ENCODE data around the gene THEM4. TPM values are rescaled to one million over a fixed set of nuclear protein-coding genes. Genes with fewer than 3 reads are reported as not detected.
"Not testable (repeated sequence)": the region's sequence is repeated elsewhere in the genome, so short reads cannot be mapped to it uniquely, and the experiment has no call there.

THEM4 gene
- total RNA-seq, 1 donor from 2014 or later, result 27.2 TPM

- intact Hi-C loops (cut with micrococcal nuclease); H3K9me3 Mint-ChIP-seq; DNase-seq (ENCODE audit: low spot score); H3K27me3 Mint-ChIP-seq (ENCODE audit: low read depth); H3K4me3 Mint-ChIP-seq (ENCODE audit: low read depth); H3K27ac Mint-ChIP-seq; H3K4me1 Mint-ChIP-seq (ENCODE audit: low read depth): not testable (repeated sequence)
- peaks cover 45% of the 10 kb centered on the region for H3K36me3 Mint-ChIP-seq (ENCODE audit: low read depth)
These were observed 25.4 kb downstream of the THEM4 start for GRCh38 chr1:151883898-151884297.

GRCh38 chr1:151882918-151883317 is 26.4 kb downstream of the THEM4 start:
- H3K27ac Mint-ChIP-seq; H3K4me1 Mint-ChIP-seq (ENCODE audit: low read depth); H3K27me3 Mint-ChIP-seq (ENCODE audit: low read depth); H3K4me3 Mint-ChIP-seq (ENCODE audit: low read depth); DNase-seq (ENCODE audit: low spot score); intact Hi-C loops (cut with micrococcal nuclease); H3K9me3 Mint-ChIP-seq: not testable (repeated sequence)
- peaks cover 43% of the 10 kb centered on the region for H3K36me3 Mint-ChIP-seq (ENCODE audit: low read depth)

- no peak for DNase-seq (ENCODE audit: low spot score)
- H3K27ac Mint-ChIP-seq, result no peak overlapping the region
- no peaks in the 10 kb centered on the region for H3K9me3 Mint-ChIP-seq
- no peak overlapping the region for H3K4me3 Mint-ChIP-seq (ENCODE audit: low read depth)
- peaks cover 40% of the 10 kb centered on the region for H3K36me3 Mint-ChIP-seq (ENCODE audit: low read depth)
- intact Hi-C loops (cut with micrococcal nuclease), result no loop called here
- no peaks in the 10 kb centered on the region for H3K4me1 Mint-ChIP-seq (ENCODE audit: low read depth)
- no peaks in the 10 kb centered on the region for H3K27me3 Mint-ChIP-seq (ENCODE audit: low read depth)
These were observed 26.8 kb downstream of the THEM4 start for GRCh38 chr1:151882466-151882865.

- Mint-ChIP-seq H3K4me3 (ENCODE audit: low read depth) (no peak overlapping the region), H3K36me3 (ENCODE audit: low read depth) (peaks cover 39% of the 10 kb centered on the region), H3K27me3 (ENCODE audit: low read depth) (no peaks in the 10 kb centered on the region), H3K27ac (no peak overlapping the region), H3K4me1 (ENCODE audit: low read depth) (no peaks in the 10 kb centered on the region), H3K9me3 (no peaks in the 10 kb centered on the region)
- no peak for DNase-seq (ENCODE audit: low spot score)
- intact Hi-C loops (cut with micrococcal nuclease), result no loop called here
These were observed 27.8 kb downstream of the THEM4 start for GRCh38 chr1:151881479-151881878.

GRCh38 chr1:151875419-151876097 is 33.8 kb downstream of the THEM4 start:
- intact Hi-C loops (cut with micrococcal nuclease), result no loop called here
- H3K27ac Mint-ChIP-seq, result no peak overlapping the region
- H3K27me3 Mint-ChIP-seq (ENCODE audit: low read depth), result no peaks in the 10 kb centered on the region

GRCh38 chr1:151872776-151873175 is 36.5 kb downstream of the THEM4 start:
- H3K4me3 Mint-ChIP-seq (ENCODE audit: low read depth); H3K27me3 Mint-ChIP-seq (ENCODE audit: low read depth); DNase-seq (ENCODE audit: low spot score); H3K27ac Mint-ChIP-seq; H3K9me3 Mint-ChIP-seq; H3K4me1 Mint-ChIP-seq (ENCODE audit: low read depth); intact Hi-C loops (cut with micrococcal nuclease): not testable (repeated sequence)
- H3K36me3 Mint-ChIP-seq (ENCODE audit: low read depth), result peaks cover 39% of the 10 kb centered on the region

More at GRCh38 chr1:151875419-151876097, 33.8 kb downstream of the THEM4 start:
- Mint-ChIP-seq H3K36me3 (ENCODE audit: low read depth) (peaks cover 45% of the 10 kb centered on the region), H3K4me1 (ENCODE audit: low read depth) (peaks cover 6% of the 10 kb centered on the region), H3K4me3 (ENCODE audit: low read depth) (no peak overlapping the region), H3K9me3 (no peaks in the 10 kb centered on the region)
- DNase-seq (ENCODE audit: low spot score), result no peak

- H3K27me3 Mint-ChIP-seq (ENCODE audit: low read depth), result no peaks in the 10 kb centered on the region
These were observed 37.9 kb downstream of the THEM4 start for GRCh38 chr1:151871284-151872030.

GRCh38 chr1:151868486-151868885 is 40.8 kb downstream of the THEM4 start:
- intact Hi-C loops (cut with micrococcal nuclease), result no loop called here
- Mint-ChIP-seq H3K4me1 (ENCODE audit: low read depth) (peaks cover 5% of the 10 kb centered on the region), H3K9me3 (no peaks in the 10 kb centered on the region), H3K36me3 (ENCODE audit: low read depth) (peaks cover 13% of the 10 kb centered on the region), H3K27me3 (ENCODE audit: low read depth) (no peaks in the 10 kb centered on the region), H3K27ac (no peak overlapping the region), H3K4me3 (ENCODE audit: low read depth) (no peak overlapping the region)
- no peak for DNase-seq (ENCODE audit: low spot score)

More at GRCh38 chr1:151871284-151872030, 37.9 kb downstream of the THEM4 start:
- Mint-ChIP-seq H3K4me1 (ENCODE audit: low read depth) (peaks cover 11% of the 10 kb centered on the region), H3K9me3 (no peaks in the 10 kb centered on the region), H3K4me3 (ENCODE audit: low read depth) (no peak overlapping the region), H3K27ac (no peak overlapping the region), H3K36me3 (ENCODE audit: low read depth) (peaks cover 32% of the 10 kb centered on the region)
- no peak for DNase-seq (ENCODE audit: low spot score)
- intact Hi-C loops (cut with micrococcal nuclease), result no loop called here

GRCh38 chr1:151867765-151868411 is 41.4 kb downstream of the THEM4 start:
- Mint-ChIP-seq H3K4me1 (ENCODE audit: low read depth) (peaks cover 5% of the 10 kb centered on the region), H3K4me3 (ENCODE audit: low read depth) (no peak overlapping the region), H3K27ac (no peak overlapping the region), H3K36me3 (ENCODE audit: low read depth) (peaks cover 7% of the 10 kb centered on the region), H3K9me3 (no peaks in the 10 kb centered on the region), H3K27me3 (ENCODE audit: low read depth) (no peaks in the 10 kb centered on the region)
- intact Hi-C loops (cut with micrococcal nuclease), result no loop called here
- no peak for DNase-seq (ENCODE audit: low spot score)

GRCh38 chr1:151867321-151867720 is 42.0 kb downstream of the THEM4 start:
- Mint-ChIP-seq H3K4me1 (ENCODE audit: low read depth) (peaks cover 5% of the 10 kb centered on the region), H3K36me3 (ENCODE audit: low read depth) (peaks cover 6% of the 10 kb centered on the region), H3K9me3 (no peaks in the 10 kb centered on the region), H3K27ac (no peak overlapping the region), H3K4me3 (ENCODE audit: low read depth) (no peak overlapping the region), H3K27me3 (ENCODE audit: low read depth) (no peaks in the 10 kb centered on the region)
- no peak for DNase-seq (ENCODE audit: low spot score)
- intact Hi-C loops (cut with micrococcal nuclease), result no loop called here

- no peak for DNase-seq (ENCODE audit: low spot score)
- no peaks in the 10 kb centered on the region for H3K9me3 Mint-ChIP-seq
- no peak overlapping the region for H3K4me3 Mint-ChIP-seq (ENCODE audit: low read depth)
- peaks cover 6% of the 10 kb centered on the region for H3K4me1 Mint-ChIP-seq (ENCODE audit: low read depth)
- intact Hi-C loops (cut with micrococcal nuclease), result no loop called here
- H3K27me3 Mint-ChIP-seq (ENCODE audit: low read depth), result no peaks in the 10 kb centered on the region
- no peak overlapping the region for H3K27ac Mint-ChIP-seq
- no peaks in the 10 kb centered on the region for H3K36me3 Mint-ChIP-seq (ENCODE audit: low read depth)
These were observed 44.9 kb downstream of the THEM4 start for GRCh38 chr1:151864411-151864810.

GRCh38 chr1:151862604-151863003 is 46.7 kb downstream of the THEM4 start:
- no peak for DNase-seq (ENCODE audit: low spot score)
- H3K27ac Mint-ChIP-seq, result no peak overlapping the region
- H3K27me3 Mint-ChIP-seq (ENCODE audit: low read depth), result no peaks in the 10 kb centered on the region
- no peak overlapping the region for H3K4me3 Mint-ChIP-seq (ENCODE audit: low read depth)
- H3K9me3 Mint-ChIP-seq, result no peaks in the 10 kb centered on the region
- intact Hi-C loops (cut with micrococcal nuclease), result no loop called here
- peaks cover 1% of the 10 kb centered on the region for H3K4me1 Mint-ChIP-seq (ENCODE audit: low read depth)
- H3K36me3 Mint-ChIP-seq (ENCODE audit: low read depth), result no peaks in the 10 kb centered on the region

All from activated T-helper 2 cell treated with anti-CD3 and anti-CD28 coated beads, Interferon-gamma antibody, Interleukin-2, Interleukin-4, amounts not matched to agents 10 μg/mL and 5 μg/mL and 100 μg/mL, durations not matched to agents 14 hours and 24 hours and 36 hours (primary cell).